C4-2B (cell line): ENCODE results near the gene C2CD2.

ENCODE experiments used
- ZFX ChIP-seq: fragments of 450-650 bp; IDR thresholded peaks from 2 replicates; pipeline ENCODE4 v1.6.1; 2017
- TF ChIP-seq, protein P1 (sequence below): fragments of 450-650 bp; conservative IDR thresholded peaks from 2 replicates; pipeline ENCODE4 v1.5.1; 2017; ENCODE audit warnings: mild to moderate bottlenecking

DNA sequence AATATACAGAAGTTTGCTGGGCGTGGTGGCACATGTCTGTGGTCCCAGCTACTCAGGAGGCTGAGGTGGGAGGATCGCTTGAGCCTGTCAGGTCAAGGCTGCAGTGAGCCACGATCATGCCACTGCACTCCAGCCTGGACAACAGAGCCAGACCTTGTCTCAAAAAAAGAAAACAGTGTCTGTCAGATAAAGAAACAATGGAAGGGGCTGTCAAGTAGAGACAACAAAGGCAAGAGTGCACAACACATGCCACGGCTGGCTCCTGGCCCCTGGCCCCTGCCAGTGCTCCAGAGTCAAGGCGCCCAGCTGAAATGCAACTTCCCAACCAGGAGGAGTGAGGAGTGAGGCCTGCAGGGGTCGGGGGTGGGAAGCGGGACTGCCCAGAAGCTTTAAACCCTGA is 107.3 kb downstream of the C2CD2 start:
- TF ChIP-seq, protein P1, sequence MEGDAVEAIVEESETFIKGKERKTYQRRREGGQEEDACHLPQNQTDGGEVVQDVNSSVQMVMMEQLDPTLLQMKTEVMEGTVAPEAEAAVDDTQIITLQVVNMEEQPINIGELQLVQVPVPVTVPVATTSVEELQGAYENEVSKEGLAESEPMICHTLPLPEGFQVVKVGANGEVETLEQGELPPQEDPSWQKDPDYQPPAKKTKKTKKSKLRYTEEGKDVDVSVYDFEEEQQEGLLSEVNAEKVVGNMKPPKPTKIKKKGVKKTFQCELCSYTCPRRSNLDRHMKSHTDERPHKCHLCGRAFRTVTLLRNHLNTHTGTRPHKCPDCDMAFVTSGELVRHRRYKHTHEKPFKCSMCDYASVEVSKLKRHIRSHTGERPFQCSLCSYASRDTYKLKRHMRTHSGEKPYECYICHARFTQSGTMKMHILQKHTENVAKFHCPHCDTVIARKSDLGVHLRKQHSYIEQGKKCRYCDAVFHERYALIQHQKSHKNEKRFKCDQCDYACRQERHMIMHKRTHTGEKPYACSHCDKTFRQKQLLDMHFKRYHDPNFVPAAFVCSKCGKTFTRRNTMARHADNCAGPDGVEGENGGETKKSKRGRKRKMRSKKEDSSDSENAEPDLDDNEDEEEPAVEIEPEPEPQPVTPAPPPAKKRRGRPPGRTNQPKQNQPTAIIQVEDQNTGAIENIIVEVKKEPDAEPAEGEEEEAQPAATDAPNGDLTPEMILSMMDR, result no peak
- TF ChIP-seq ZFX, result no peak
